NB4 (cell line): Measurements from ENCODE around the gene C15orf62.

ENCODE experiments used
- DNase-seq: peaks from one replicate; pipeline ENCODE4 v3.0.0; 2010; ENCODE audit warnings: low read depth
- H3K4me3 ChIP-seq: one replicate; pipeline ENCODE4 v1.5.1; 2011; ENCODE audit warnings: mild to moderate bottlenecking, low read depth, low read length, moderate library complexity
- CTCF ChIP-seq: IDR thresholded peaks from one replicate; pipeline ENCODE4 v1.5.1; 2012; ENCODE audit warnings: low read depth, low read length
- MAX ChIP-seq: IDR thresholded peaks from 2 replicates; pipeline ENCODE4 v1.6.1; 2011; ENCODE audit warnings: low read depth, low read length
- MYC ChIP-seq: IDR thresholded peaks from 2 replicates; pipeline ENCODE4 v1.6.1; 2011; ENCODE audit warnings: low read depth, low read length
- POLR2A ChIP-seq: IDR thresholded peaks from 2 replicates; pipeline ENCODE4 v1.6.1; 2011; ENCODE audit warnings: mild to moderate bottlenecking; ENCODE audit not compliant: insufficient read length; ENCODE audit errors: extremely low read depth

C15orf62 gene

GRCh38 chr15:40750885-40751284, 18.9 kb upstream of the C15orf62 start:
- no peak for DNase-seq
- TF ChIP-seq MYC = no peak
- TF ChIP-seq POLR2A = no peak
- no peak for TF ChIP-seq CTCF
- no peak for TF ChIP-seq MAX
- no peak overlapping the region for H3K4me3 ChIP-seq

GRCh38 chr15:40751745-40752144, 18.0 kb upstream of the C15orf62 start:
- no peak for DNase-seq
- no peak for TF ChIP-seq CTCF
- TF ChIP-seq MAX = no peak
- no peak for TF ChIP-seq POLR2A
- TF ChIP-seq MYC = no peak
- H3K4me3 ChIP-seq = no peak overlapping the region

- DNase-seq = peak; percentile 30
- peak overlapping the region; percentile 89 for H3K4me3 ChIP-seq
- TF ChIP-seq CTCF (no peak), POLR2A (no peak), MYC (no peak), MAX (no peak)
These were observed 15.3 kb upstream of the C15orf62 start for GRCh38 chr15:40754574-40754882.

GRCh38 chr15:40754883-40755811, 14.6 kb upstream of the C15orf62 start, which contains the start of gene RMDN3:
RMDN3 (minus strand) TSS chr15:40755254; CDS start chr15:40754783, 471 bp downstream.
- peak; percentile 68; the same call in 1 of the 2 replicates for TF ChIP-seq MYC
- peak; percentile 76; the same call in 1 of the 2 replicates for TF ChIP-seq MAX
- no peak for TF ChIP-seq CTCF
- peak; percentile 96 for TF ChIP-seq POLR2A
- DNase-seq = peak; percentile 94

GRCh38 chr15:40755812-40756208, 14.0 kb upstream of the C15orf62 start:
- TF ChIP-seq MYC = no peak
- peak; percentile 47 for DNase-seq
- peak overlapping the region; percentile 63 for H3K4me3 ChIP-seq

More at GRCh38 chr15:40754883-40755811, 14.6 kb upstream of the C15orf62 start, which contains the start of gene RMDN3:
- peak within 1 kb of the TSS; percentile 89 for H3K4me3 ChIP-seq

- DNase-seq = peak; percentile 48
- no peak overlapping the region for H3K4me3 ChIP-seq
- TF ChIP-seq MAX (peak; percentile 86), POLR2A (no peak), MYC (peak; percentile 77)
These were observed 12.8 kb upstream of the C15orf62 start for GRCh38 chr15:40756938-40757337.
